Activated naive CD8-positive, alpha-beta T cell treated with anti-CD3 and anti-CD28 coated beads, Interleukin-2, amount 50 U/mL, for 24 hours (primary cell): ENCODE data around the gene KPNA6.
"Not testable (repeated sequence)": the region's sequence is repeated elsewhere in the genome, so short reads cannot be mapped to it uniquely, and the experiment has no call there.

ENCODE experiments used
- ATAC-seq: fragments of 150-1000 bp; cut with Tn5 transposase; one replicate; pipeline ENCODE4 v1.10.0; 2021
- DNase-seq: peaks from one replicate; pipeline ENCODE4 v3.0.0; 2021
- H3K27ac Mint-ChIP-seq: one replicate; pipeline ENCODE4 v1.8.0; 2021; ENCODE audit warnings: mild to moderate bottlenecking, mixed read lengths
- H3K27me3 Mint-ChIP-seq: one replicate; pipeline ENCODE4 v1.8.0; 2021; ENCODE audit warnings: mixed read lengths
- H3K36me3 Mint-ChIP-seq: one replicate; pipeline ENCODE4 v1.8.0; 2021; ENCODE audit warnings: low read depth, mixed read lengths
- H3K4me1 Mint-ChIP-seq: one replicate; pipeline ENCODE4 v1.8.0; 2021; ENCODE audit warnings: mixed read lengths
- H3K4me3 Mint-ChIP-seq: one replicate; pipeline ENCODE4 v1.8.0; 2021; ENCODE audit warnings: mild to moderate bottlenecking, moderate library complexity, mixed read lengths
- H3K9me3 Mint-ChIP-seq: one replicate; pipeline ENCODE4 v1.8.0; 2021; ENCODE audit warnings: mixed read lengths

Gene KPNA6

GRCh38 chr1:32143302-32143695 lies 35.4 kb downstream of the KPNA6 start:
- H3K9me3 Mint-ChIP-seq, H3K4me3 Mint-ChIP-seq, ATAC-seq, DNase-seq, H3K27me3 Mint-ChIP-seq: not testable (repeated sequence)
- Mint-ChIP-seq H3K4me1 (peaks cover 55% of the 10 kb centered on the region), H3K27ac (peak overlapping the region; percentile 13), H3K36me3 (peaks cover 26% of the 10 kb centered on the region)

GRCh38 chr1:32144033-32144432 lies 36.2 kb downstream of the KPNA6 start:
- H3K4me1 Mint-ChIP-seq: peaks cover 48% of the 10 kb centered on the region
- no peak overlapping the region for H3K27ac Mint-ChIP-seq
- peaks cover 30% of the 10 kb centered on the region for H3K36me3 Mint-ChIP-seq

DNA sequence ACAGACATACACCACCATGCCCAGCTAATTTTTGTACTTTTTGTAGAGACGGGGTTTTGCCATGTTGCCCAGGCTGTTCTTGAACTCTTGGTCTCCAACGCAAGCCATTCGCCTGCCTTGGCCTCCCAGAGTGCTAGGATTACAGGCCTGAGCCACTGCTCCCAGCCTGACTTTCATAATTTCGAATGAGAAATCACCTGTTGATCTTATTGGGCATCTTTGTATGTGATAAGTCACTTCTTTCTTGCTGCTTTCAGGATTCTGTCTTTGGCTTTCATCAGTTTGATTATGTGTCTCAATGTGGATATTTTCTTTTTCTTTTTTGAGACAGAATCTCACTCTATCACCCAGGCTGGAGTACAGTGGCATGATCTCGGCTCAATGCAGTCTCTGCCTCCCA lies 39.9 kb downstream of the KPNA6 start:
- not testable (repeated sequence) for DNase-seq, H3K4me3 Mint-ChIP-seq, ATAC-seq, H3K9me3 Mint-ChIP-seq, H3K27ac Mint-ChIP-seq, H3K27me3 Mint-ChIP-seq
- peaks cover 26% of the 10 kb centered on the region for H3K36me3 Mint-ChIP-seq
- H3K4me1 Mint-ChIP-seq: peaks cover 33% of the 10 kb centered on the region

More at GRCh38 chr1:32144033-32144432, 36.2 kb downstream of the KPNA6 start:
- no peak for ATAC-seq
- H3K9me3 Mint-ChIP-seq: peaks cover 3% of the 10 kb centered on the region
- no peak for DNase-seq
- H3K4me3 Mint-ChIP-seq: no peak overlapping the region
- no peaks in the 10 kb centered on the region for H3K27me3 Mint-ChIP-seq

- H3K36me3 Mint-ChIP-seq: peaks cover 22% of the 10 kb centered on the region
- no peak overlapping the region for H3K4me3 Mint-ChIP-seq
- H3K27ac Mint-ChIP-seq: no peak overlapping the region
- no peak for ATAC-seq
- DNase-seq: no peak
- H3K9me3 Mint-ChIP-seq: peaks cover 4% of the 10 kb centered on the region
- H3K4me1 Mint-ChIP-seq: peaks cover 12% of the 10 kb centered on the region
- no peaks in the 10 kb centered on the region for H3K27me3 Mint-ChIP-seq
Measured at GRCh38 chr1:32150847-32151246, 43.0 kb downstream of the KPNA6 start.

- no peaks in the 10 kb centered on the region for H3K27me3 Mint-ChIP-seq
- H3K27ac Mint-ChIP-seq: no peak overlapping the region
- H3K36me3 Mint-ChIP-seq: peaks cover 27% of the 10 kb centered on the region
- H3K4me1 Mint-ChIP-seq: peaks cover 9% of the 10 kb centered on the region
- ATAC-seq (no peak), DNase-seq (no peak)
- no peak overlapping the region for H3K4me3 Mint-ChIP-seq
- peaks cover 4% of the 10 kb centered on the region for H3K9me3 Mint-ChIP-seq
Measured at GRCh38 chr1:32151319-32151787, 43.5 kb downstream of the KPNA6 start.

- no peaks in the 10 kb centered on the region for H3K27me3 Mint-ChIP-seq
- no peak overlapping the region for H3K4me3 Mint-ChIP-seq
- H3K9me3 Mint-ChIP-seq: no peaks in the 10 kb centered on the region
- peaks cover 51% of the 10 kb centered on the region for H3K36me3 Mint-ChIP-seq
- peak; percentile 91 for ATAC-seq
- no peak for DNase-seq
- H3K27ac Mint-ChIP-seq: peak overlapping the region; percentile 11
- peaks cover 4% of the 10 kb centered on the region for H3K4me1 Mint-ChIP-seq
Measured at GRCh38 chr1:32159189-32159588, 51.3 kb downstream of the KPNA6 start.

DNA sequence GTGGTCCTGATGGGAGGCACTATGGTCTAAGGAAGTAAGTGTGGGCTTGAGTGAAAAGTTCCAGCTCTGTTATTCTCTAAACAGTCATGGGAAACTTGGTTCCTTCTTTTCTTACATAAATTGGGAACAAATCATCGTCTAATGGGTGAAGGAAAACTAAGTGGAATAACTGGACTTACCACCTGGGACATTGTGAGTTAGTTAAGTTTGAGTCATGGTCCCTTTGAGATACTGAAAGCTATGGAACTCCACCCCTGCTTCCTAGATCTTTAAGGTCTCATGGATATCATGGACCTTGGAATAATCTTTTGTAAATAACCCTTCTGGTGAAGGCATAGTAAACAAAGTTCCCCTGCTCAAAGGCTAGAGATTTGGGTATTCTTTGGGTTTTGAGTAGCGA lies 55.5 kb downstream of the KPNA6 start:
- Mint-ChIP-seq H3K27ac (no peak overlapping the region), H3K27me3 (no peaks in the 10 kb centered on the region), H3K9me3 (no peaks in the 10 kb centered on the region), H3K4me1 (peaks cover 4% of the 10 kb centered on the region), H3K4me3 (no peak overlapping the region), H3K36me3 (peaks cover 45% of the 10 kb centered on the region)
- ATAC-seq: no peak
- DNase-seq: no peak

DNA sequence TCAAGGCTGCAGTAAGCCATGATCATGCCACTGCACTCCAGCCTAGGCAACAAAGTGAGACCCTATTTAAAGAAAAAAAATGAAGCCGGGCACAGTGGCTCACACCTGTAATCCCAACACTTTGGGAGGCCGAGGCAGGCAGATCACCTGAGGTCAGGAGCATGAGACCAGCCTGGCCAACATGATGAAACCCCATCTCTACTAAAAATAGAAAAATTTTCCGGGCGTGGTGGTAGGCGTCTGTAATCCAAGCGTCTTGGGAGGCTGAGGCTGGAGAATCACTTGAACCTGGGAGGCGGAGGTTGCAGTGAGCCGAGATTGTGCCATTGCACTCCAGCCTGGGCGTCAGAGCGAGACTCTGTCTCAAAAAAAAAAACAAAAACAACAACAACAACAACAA lies 57.8 kb downstream of the KPNA6 start:
- H3K9me3 Mint-ChIP-seq, H3K27me3 Mint-ChIP-seq, H3K27ac Mint-ChIP-seq, H3K4me1 Mint-ChIP-seq, DNase-seq, ATAC-seq, H3K4me3 Mint-ChIP-seq: not testable (repeated sequence)
- H3K36me3 Mint-ChIP-seq: peaks cover 48% of the 10 kb centered on the region

DNA sequence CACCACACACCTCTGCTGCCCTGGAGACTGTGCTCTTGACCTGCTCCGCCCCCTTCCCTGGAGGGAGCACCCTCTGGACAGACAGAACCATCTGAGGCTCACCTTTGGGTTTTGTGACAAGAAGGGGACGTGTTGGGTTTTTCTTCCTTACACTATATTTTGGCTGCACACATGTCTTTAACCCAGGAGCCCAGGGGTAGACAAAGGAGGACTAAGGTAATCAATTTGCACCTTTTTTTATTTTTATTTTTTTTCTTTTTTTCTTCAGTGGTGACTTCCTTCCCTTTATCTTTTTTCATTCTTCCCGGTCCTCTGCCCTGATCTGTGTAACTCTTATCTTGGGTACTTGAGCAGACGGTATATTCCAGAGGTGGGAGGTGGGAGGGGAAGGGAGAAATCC lies 63.1 kb downstream of the KPNA6 start:
- no peak for ATAC-seq
- H3K4me1 Mint-ChIP-seq: peaks cover 6% of the 10 kb centered on the region
- DNase-seq: no peak
- H3K27ac Mint-ChIP-seq: no peak overlapping the region
- no peaks in the 10 kb centered on the region for H3K9me3 Mint-ChIP-seq
- H3K4me3 Mint-ChIP-seq: no peak overlapping the region
- H3K27me3 Mint-ChIP-seq: no peaks in the 10 kb centered on the region
- H3K36me3 Mint-ChIP-seq: peaks cover 55% of the 10 kb centered on the region

DNA sequence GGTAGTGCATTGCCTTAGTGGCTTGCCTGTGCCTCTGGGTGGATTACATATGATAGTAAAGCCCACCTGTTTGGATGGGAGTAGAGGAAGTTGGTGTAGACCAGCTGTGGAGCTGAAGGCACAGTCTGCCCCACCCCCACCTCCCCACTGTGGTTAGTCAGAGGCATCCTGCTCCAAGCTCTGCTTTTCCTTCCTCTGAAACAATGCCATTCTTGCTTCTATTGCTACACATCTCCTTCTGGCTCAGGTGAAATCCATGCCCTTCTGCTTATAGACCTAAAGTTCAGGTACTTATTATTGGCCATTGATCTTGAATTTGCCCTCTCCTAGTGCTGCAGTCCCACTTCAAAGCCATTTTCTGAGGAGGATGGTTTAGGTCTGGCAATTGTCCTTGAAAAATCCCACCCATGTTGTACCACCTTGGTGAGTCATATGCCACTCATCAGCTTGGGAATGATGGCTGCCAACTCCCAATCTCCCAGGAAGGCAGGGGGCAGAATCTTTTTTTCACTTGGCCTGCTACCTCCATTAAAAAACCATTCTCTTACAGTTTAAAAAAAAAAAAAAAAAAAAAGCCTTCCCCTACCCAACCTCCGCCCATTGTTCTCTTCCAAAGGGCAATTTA lies 64.9 kb downstream of the KPNA6 start:
- peaks cover 6% of the 10 kb centered on the region for H3K4me1 Mint-ChIP-seq
- no peaks in the 10 kb centered on the region for H3K9me3 Mint-ChIP-seq
- no peak overlapping the region for H3K27ac Mint-ChIP-seq
- no peaks in the 10 kb centered on the region for H3K27me3 Mint-ChIP-seq
- ATAC-seq (no peak), DNase-seq (no peak)
- no peak overlapping the region for H3K4me3 Mint-ChIP-seq
- peaks cover 47% of the 10 kb centered on the region for H3K36me3 Mint-ChIP-seq

- peaks cover 33% of the 10 kb centered on the region for H3K36me3 Mint-ChIP-seq
Measured at GRCh38 chr1:32178380-32179192, 70.7 kb downstream of the KPNA6 start.

GRCh38 chr1:32179193-32179442 lies 71.3 kb downstream of the KPNA6 start:
- H3K4me1 Mint-ChIP-seq: peaks cover 50% of the 10 kb centered on the region
- no peak for ATAC-seq

More at GRCh38 chr1:32178380-32179192, 70.7 kb downstream of the KPNA6 start:
- DNase-seq (no peak), ATAC-seq (no peak)
- peaks cover 45% of the 10 kb centered on the region for H3K4me1 Mint-ChIP-seq
- peak overlapping the region; percentile 94 for H3K4me3 Mint-ChIP-seq
- no peaks in the 10 kb centered on the region for H3K9me3 Mint-ChIP-seq
- no peaks in the 10 kb centered on the region for H3K27me3 Mint-ChIP-seq
- H3K27ac Mint-ChIP-seq: peak overlapping the region; percentile 98

GRCh38 chr1:32179443-32180185 lies 71.8 kb downstream of the KPNA6 start, which contains the start of gene TXLNA:
Gene TXLNA, plus strand, starts transcription at chr1:32179675. Its CDS starts 671 bp downstream, at chr1:32180346.
- H3K4me3 Mint-ChIP-seq: peak within 1 kb of the TSS; percentile 94
- peaks cover 38% of the 10 kb centered on the region for H3K36me3 Mint-ChIP-seq
- DNase-seq: peak; percentile 93
- peak; percentile 87 for ATAC-seq
- peak within 1 kb of the TSS; percentile 98 for H3K27ac Mint-ChIP-seq
- H3K27me3 Mint-ChIP-seq: no peaks in the 10 kb centered on the region
- H3K9me3 Mint-ChIP-seq: no peaks in the 10 kb centered on the region
- peaks cover 55% of the 10 kb centered on the region for H3K4me1 Mint-ChIP-seq

More at GRCh38 chr1:32179193-32179442, 71.3 kb downstream of the KPNA6 start:
- H3K9me3 Mint-ChIP-seq: no peaks in the 10 kb centered on the region
- H3K27ac Mint-ChIP-seq: peak overlapping the region; percentile 98
- peaks cover 37% of the 10 kb centered on the region for H3K36me3 Mint-ChIP-seq
- H3K4me3 Mint-ChIP-seq: peak overlapping the region; percentile 94
- H3K27me3 Mint-ChIP-seq: no peaks in the 10 kb centered on the region
- no peak for DNase-seq

DNA sequence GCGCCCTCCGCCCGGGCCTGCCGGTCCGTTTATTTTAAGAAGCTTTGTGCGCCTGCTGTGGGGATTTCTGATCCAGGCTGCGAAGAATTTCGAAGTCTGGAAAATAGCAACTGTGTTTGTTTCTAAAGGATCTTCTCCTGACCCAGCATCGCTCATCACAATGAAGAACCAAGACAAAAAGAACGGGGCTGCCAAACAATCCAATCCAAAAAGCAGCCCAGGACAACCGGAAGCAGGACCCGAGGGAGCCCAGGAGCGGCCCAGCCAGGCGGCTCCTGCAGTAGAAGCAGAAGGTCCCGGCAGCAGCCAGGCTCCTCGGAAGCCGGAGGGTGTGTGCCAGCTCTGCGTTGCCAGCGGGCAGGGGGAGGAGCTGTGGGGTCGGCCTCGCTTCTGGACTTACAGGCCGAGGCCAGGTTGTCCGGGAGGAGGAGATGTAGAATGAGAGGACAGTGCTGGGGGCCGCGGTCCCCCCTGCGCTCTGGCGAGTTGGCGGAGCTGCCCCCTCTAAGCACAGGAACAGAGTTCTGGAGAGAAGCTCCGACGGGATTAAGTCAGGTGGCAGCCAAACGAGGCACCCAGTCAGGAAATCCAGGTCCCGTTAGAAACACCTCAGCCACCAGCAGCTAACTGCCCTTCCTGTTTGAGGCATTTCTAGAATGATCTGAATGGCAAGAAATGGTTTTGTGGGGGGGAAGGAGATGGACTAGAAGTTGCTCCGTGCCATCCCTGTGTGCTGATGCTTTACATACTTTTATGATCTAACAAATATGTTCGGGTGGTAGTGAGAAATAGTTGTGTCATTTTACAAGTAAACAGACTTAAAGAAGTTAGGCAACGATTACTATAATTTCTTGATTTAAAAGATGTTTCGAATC lies 72.6 kb downstream of the KPNA6 start:
- H3K4me1 Mint-ChIP-seq: peaks cover 61% of the 10 kb centered on the region
- peak; percentile 21 for ATAC-seq

More for the DNA sequence above, 72.6 kb downstream of the KPNA6 start:
- peak overlapping the region; percentile 98 for H3K27ac Mint-ChIP-seq
- no peaks in the 10 kb centered on the region for H3K9me3 Mint-ChIP-seq
- H3K36me3 Mint-ChIP-seq: peaks cover 43% of the 10 kb centered on the region
- DNase-seq: peak; percentile 48
- H3K4me3 Mint-ChIP-seq: peak overlapping the region; percentile 94
- H3K27me3 Mint-ChIP-seq: no peaks in the 10 kb centered on the region
